RWPE1 (cell line): ENCODE results near the gene CDCA4.
A peak's percentile ranks its signal among the peaks of the same experiment; 100 is the strongest.

Experiments used
- CTCF ChIA-PET: fragments of 350-600 bp; sonication (Branson Sonifier 250); formaldehyde crosslinking; extraction: SDS; loops from one replicate; lab custom pipeline; 2021; lab: Yijun Ruan, JAX
- POLR2A ChIA-PET: fragments of 400-600 bp; formaldehyde crosslinking; extraction: SDS; loops from one replicate; lab custom pipeline; 2020; ENCODE audit warnings: antibody characterized with exemption; ENCODE audit not compliant: low non-redundant PET; lab: Yijun Ruan, JAX
- DNase-seq: peaks from one replicate; pipeline ENCODE4 v3.0.0; 2012; ENCODE audit warnings: low spot score
- H3K27ac ChIP-seq: fragments of 450-650 bp; 2 replicates; pipeline ENCODE4 v1.5.1; 2017
- CTCF ChIP-seq: fragments of 450-650 bp; conservative IDR thresholded peaks from 2 replicates; pipeline ENCODE4 v1.5.1; 2017; ENCODE audit warnings: low read depth, mild to moderate bottlenecking

Gene CDCA4

GRCh38 chr14:105019861-105020814 is 745 bp downstream of the CDCA4 start:
- CTCF ChIA-PET, result interaction anchor here (0.7 to 1.3 kb wide), 2 partner anchors 26 to 161 kb away, joined by 3 read pairs; no protein-coding TSS in a partner anchor
- no peak for TF ChIP-seq CTCF
- POLR2A ChIA-PET, result interaction anchor here (0.7 to 1.0 kb wide), 2 partner anchors 40 to 47 kb away, joined by 3 to 4 read pairs; no protein-coding TSS in a partner anchor
- H3K27ac ChIP-seq, result peak overlapping the region; percentile 94
- no peak for DNase-seq

- ChIA-PET CTCF (interaction anchor here (0.6 to 2.6 kb wide), 4 partner anchors 12 to 43 kb away, joined by 3 to 16 read pairs (median 6); no protein-coding TSS in a partner anchor), POLR2A (interaction anchor here (0.6 kb wide), 2 partner anchors 20 to 124 kb away, joined by 3 to 4 read pairs; no protein-coding TSS in a partner anchor)
- H3K27ac ChIP-seq, result peak overlapping the region; percentile 94
- DNase-seq, result no peak
- no peak for TF ChIP-seq CTCF
Observed at GRCh38 chr14:105018414-105018813, 2.5 kb downstream of the CDCA4 start.

GRCh38 chr14:105015905-105016304 is 5.0 kb downstream of the CDCA4 start:
- POLR2A ChIA-PET, result interaction anchor here (1.3 kb wide), 1 partner anchor 43 kb away, joined by 4 read pairs; no protein-coding TSS in a partner anchor
- H3K27ac ChIP-seq, result peak overlapping the region; percentile 94
- TF ChIP-seq CTCF, result no peak
- CTCF ChIA-PET, result interaction anchor here (0.7 to 1.2 kb wide), 3 partner anchors 10 to 55 kb away, joined by 3 to 4 read pairs (median 4); no protein-coding TSS in a partner anchor
- no peak for DNase-seq

GRCh38 chr14:105015242-105015641 is 5.6 kb downstream of the CDCA4 start:
- no peak for TF ChIP-seq CTCF
- ChIA-PET POLR2A (no interaction called here), CTCF (no interaction called here)
- peak overlapping the region; percentile 94 for H3K27ac ChIP-seq
- no peak for DNase-seq

- ChIA-PET CTCF (interaction anchor here (0.9 to 1.4 kb wide), 2 partner anchors 31 to 38 kb away, joined by 5 to 6 read pairs; no protein-coding TSS in a partner anchor), POLR2A (no interaction called here)
- peak overlapping the region; percentile 94 for H3K27ac ChIP-seq
- no peak for DNase-seq
- TF ChIP-seq CTCF, result no peak
Observed at GRCh38 chr14:105014631-105015030, 6.3 kb downstream of the CDCA4 start.

GRCh38 chr14:105014032-105014431 is 6.9 kb downstream of the CDCA4 start:
- POLR2A ChIA-PET, result no interaction called here
- TF ChIP-seq CTCF, result no peak
- CTCF ChIA-PET, result interaction anchor here (0.9 to 1.4 kb wide), 2 partner anchors 31 to 38 kb away, joined by 5 to 6 read pairs; no protein-coding TSS in a partner anchor
- no peak for DNase-seq
- H3K27ac ChIP-seq, result peak overlapping the region; percentile 94
